Activated B cell treated with CpG ODN at 0.5 μM for 24 hours (primary cell): ENCODE results near the gene MCAM. TPM values are rescaled to one million over a fixed set of nuclear protein-coding genes. Genes with fewer than 3 reads are reported as not detected.

Experiments used
- ATAC-seq: fragments of 200-7000 bp; cut with Tn5 transposase; one replicate; pipeline ENCODE4 v1.10.0; 2021; ENCODE audit warnings: low read depth, mild to moderate bottlenecking, moderate library complexity
- CTCF ChIA-PET: fragments of 350-600 bp; sonication (Branson Sonifier 250); formaldehyde crosslinking; loops from one replicate; lab custom pipeline; 2021; ENCODE audit warnings: antibody characterized with exemption; lab: Charles Lee
- POLR2A ChIA-PET: fragments of 350-600 bp; sonication (Branson Sonifier 250); formaldehyde crosslinking; loops from one replicate; lab custom pipeline; 2021; ENCODE audit warnings: antibody characterized with exemption; lab: Charles Lee
- DNase-seq: peaks from one replicate; pipeline ENCODE4 v3.0.0; 2022
- H3K27ac Mint-ChIP-seq: one replicate; pipeline ENCODE4 v1.8.0; 2020; ENCODE audit warnings: mixed read lengths
- H3K27me3 Mint-ChIP-seq: one replicate; pipeline ENCODE4 v1.8.0; 2021; ENCODE audit warnings: mixed read lengths
- H3K36me3 Mint-ChIP-seq: one replicate; pipeline ENCODE4 v1.8.0; 2021; ENCODE audit warnings: low read depth, mixed read lengths
- H3K4me1 Mint-ChIP-seq: one replicate; pipeline ENCODE4 v1.8.0; 2021; ENCODE audit warnings: mixed read lengths
- H3K4me3 Mint-ChIP-seq: one replicate; pipeline ENCODE4 v1.8.0; 2020; ENCODE audit warnings: mild to moderate bottlenecking, mixed read lengths
- H3K9me3 Mint-ChIP-seq: one replicate; pipeline ENCODE4 v1.8.0; 2020; ENCODE audit warnings: mixed read lengths
- CTCF ChIP-seq: fragments of 200-600 bp; IDR thresholded peaks from one replicate; pipeline ENCODE4 v1.8.0; 2022; ENCODE audit warnings: antibody characterized with exemption, mild to moderate bottlenecking
- intact Hi-C: fragments of 100-400 bp; cut with micrococcal nuclease; formaldehyde crosslinking; loops from one replicate; pipeline ENCODE4 v1.15.1; 2024
- total RNA-seq: library from RNA; stranded (reverse); gene quantifications from 2 replicates; pipeline ENCODE4 v1.2.3, GENCODE V29; 2022

MCAM gene
- total RNA-seq, 1 donor from 2014 or later = 0.20 TPM

- ChIA-PET CTCF (interaction anchor here (1.1 to 4.6 kb wide), 7 partner anchors 8 to 155 kb away, joined by 3 to 38 read pairs (median 7); partner anchors contain the start of gene RNF26), POLR2A (interaction anchor here (0.8 to 1.3 kb wide), 2 partner anchors 118 to 306 kb away, joined by 3 to 5 read pairs; partner anchors contain the start of genes CBL, RPS25 and TRAPPC4)
- peaks cover 6% of the 10 kb centered on the region for H3K27me3 Mint-ChIP-seq
- DNase-seq = no peak
- H3K9me3 Mint-ChIP-seq = no peaks in the 10 kb centered on the region
- H3K4me3 Mint-ChIP-seq = no peak overlapping the region
- ATAC-seq = no peak
- intact Hi-C loops = no loop called here
- no peak for TF ChIP-seq CTCF
- H3K4me1 Mint-ChIP-seq = peaks cover 24% of the 10 kb centered on the region
- no peak overlapping the region for H3K27ac Mint-ChIP-seq
- H3K36me3 Mint-ChIP-seq = no peaks in the 10 kb centered on the region
Observed at GRCh38 chr11:119324189-119324588, 7.3 kb upstream of the MCAM start.

DNA sequence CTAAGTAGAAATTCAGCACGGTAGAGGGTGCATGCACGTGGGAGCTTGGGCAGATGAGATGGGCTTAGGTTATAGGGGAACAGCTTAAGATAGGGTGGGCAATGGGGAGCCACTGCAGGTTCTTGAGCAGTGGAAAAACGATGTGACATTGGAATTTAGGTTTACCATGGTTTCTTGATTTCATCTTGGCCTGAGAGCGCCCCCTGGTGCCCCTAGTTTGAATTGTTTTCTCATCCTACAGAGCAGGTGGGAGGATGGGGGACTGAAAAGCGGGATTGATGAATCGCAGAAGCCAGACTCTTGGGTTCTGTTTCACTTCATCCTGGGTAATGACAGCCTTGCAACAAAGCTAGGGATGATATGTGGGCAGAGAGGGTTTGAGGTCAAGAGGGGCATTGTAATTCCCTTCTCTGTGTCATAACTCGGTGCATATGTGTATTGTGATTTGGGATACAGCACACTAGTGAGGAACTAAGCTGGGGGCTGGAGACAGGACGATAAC, 6.7 kb upstream of the MCAM start:
- TF ChIP-seq CTCF = peak; percentile 61
- ChIA-PET CTCF (interaction anchor here (0.9 to 4.6 kb wide), 11 partner anchors 8 to 155 kb away, joined by 3 to 38 read pairs (median 4); partner anchors contain the start of genes CBL, RNF26 and USP2), POLR2A (interaction anchor here (0.6 to 2.6 kb wide), 4 partner anchors 117 to 305 kb away, joined by 3 to 6 read pairs (median 6); partner anchors contain the start of genes CBL, RPS25 and TRAPPC4)
- H3K4me3 Mint-ChIP-seq = peak overlapping the region; percentile 44
- intact Hi-C loops = loop anchor here (1.0 to 2.0 kb wide), 6 partner anchors 8 to 257 kb away; partner anchors contain the start of genes CBL, NLRX1, RNF26 and VPS11
- no peaks in the 10 kb centered on the region for H3K36me3 Mint-ChIP-seq
- peak; percentile 57 for DNase-seq
- H3K27me3 Mint-ChIP-seq = peaks cover 11% of the 10 kb centered on the region
- H3K4me1 Mint-ChIP-seq = peaks cover 30% of the 10 kb centered on the region
- ATAC-seq = no peak
- no peak overlapping the region for H3K27ac Mint-ChIP-seq
- H3K9me3 Mint-ChIP-seq = no peaks in the 10 kb centered on the region

GRCh38 chr11:119322921-119323531, 6.1 kb upstream of the MCAM start:
- no peak overlapping the region for H3K4me3 Mint-ChIP-seq
- intact Hi-C loops = loop anchor here (1.0 to 2.0 kb wide), 6 partner anchors 8 to 256 kb away; partner anchors contain the start of genes CBL, NLRX1, RNF26 and VPS11
- no peaks in the 10 kb centered on the region for H3K9me3 Mint-ChIP-seq
- peaks cover 31% of the 10 kb centered on the region for H3K4me1 Mint-ChIP-seq
- ChIA-PET CTCF (interaction anchor here (0.9 to 4.6 kb wide), 10 partner anchors 8 to 154 kb away, joined by 3 to 38 read pairs (median 4); partner anchors contain the start of genes CBL, RNF26 and USP2), POLR2A (interaction anchor here (0.6 to 2.6 kb wide), 4 partner anchors 117 to 304 kb away, joined by 3 to 6 read pairs (median 6); partner anchors contain the start of genes CBL, RPS25 and TRAPPC4)
- DNase-seq = no peak
- H3K36me3 Mint-ChIP-seq = no peaks in the 10 kb centered on the region
- no peak for ATAC-seq
- no peak overlapping the region for H3K27ac Mint-ChIP-seq
- TF ChIP-seq CTCF = no peak
- peaks cover 12% of the 10 kb centered on the region for H3K27me3 Mint-ChIP-seq

- H3K4me3 Mint-ChIP-seq = no peak overlapping the region
- no peaks in the 10 kb centered on the region for H3K9me3 Mint-ChIP-seq
- H3K4me1 Mint-ChIP-seq = peaks cover 34% of the 10 kb centered on the region
- no peak for TF ChIP-seq CTCF
- DNase-seq = no peak
- H3K36me3 Mint-ChIP-seq = no peaks in the 10 kb centered on the region
- intact Hi-C loops = loop anchor here (2.0 kb wide), 2 partner anchors 178 to 256 kb away; partner anchors contain the start of gene VPS11
- CTCF ChIA-PET = interaction anchor here (1.5 to 4.6 kb wide), 6 partner anchors 13 to 172 kb away, joined by 3 to 38 read pairs (median 8); partner anchors contain the start of gene RNF26
- peaks cover 15% of the 10 kb centered on the region for H3K27me3 Mint-ChIP-seq
- no peak for ATAC-seq
- POLR2A ChIA-PET = interaction anchor here (1.5 to 2.6 kb wide), 3 partner anchors 12 to 228 kb away, joined by 3 to 10 read pairs (median 6); partner anchors contain the start of gene RNF26
- no peak overlapping the region for H3K27ac Mint-ChIP-seq
Observed at GRCh38 chr11:119322360-119322739, 5.4 kb upstream of the MCAM start.
